ENCODE data around the gene WWOX. TPM values are rescaled to one million over a fixed set of nuclear protein-coding genes. Genes with fewer than 3 reads are reported as not detected.

WWOX gene
- total and polyA plus RNA-seq, 2 donors (not counting 3 experiments of a cell fraction or from before 2014, with no cell fraction given), result 6.2 to 12.5 TPM

- intact Hi-C loops (cut with micrococcal nuclease) (no loop called here), dilution Hi-C loops (cut with MboI; ENCODE audit: extremely low pct_ligation_motif_present, low sequenced_read_pairs) (no loop called here)
- CTCF ChIA-PET, result no interaction called here
- POLR2A ChIA-PET, result no interaction called here
- no peak overlapping the region for H3K4me2 ChIP-seq (ENCODE audit: insufficient read depth, low read length)
- no peaks in the 10 kb centered on the region for H3K9me1 ChIP-seq (replicated peaks; ENCODE audit: control insufficient read depth, extremely low read depth, insufficient read depth, low read length)
- TF ChIP-seq EZH2 (IDR thresholded peaks at IDR 0.05; ENCODE audit: borderline replicate concordance, low read depth, low read length, severe bottlenecking) (no peak), FOS (IDR thresholded peaks at IDR 0.05; ENCODE audit: borderline replicate concordance, insufficient read depth, low read length) (no peak), CTCF (IDR thresholded peaks at IDR 0.05; ENCODE audit: extremely low read depth in 1 of 2, insufficient read depth in 1 of 2, low read depth in 1 of 2, low read length in 2 of 2) (no peak), POLR2A (IDR thresholded peaks at IDR 0.05; ENCODE audit: low read depth, low read length) (no peak), MYC (IDR thresholded peaks at IDR 0.05; ENCODE audit: low read depth, low read length) (no peak)
- no peak overlapping the region for H3K27ac ChIP-seq (ENCODE audit: insufficient read depth, low read depth, low read length)
- DNase-seq (ENCODE audit: low read depth, low spot score) (no peak), FAIRE-seq (no peak)
- no peak overlapping the region for H3K4me3 ChIP-seq (replicated peaks in 1 of 3; ENCODE audit: insufficient read depth in 1 of 3, low read depth in 1 of 3, low read length in 3 of 3)
- H3K27me3 ChIP-seq (ENCODE audit: control insufficient read depth in 2 of 2, insufficient read depth in 2 of 2, low read length in 2 of 2), result no peaks in the 10 kb centered on the region
- no peaks in the 10 kb centered on the region for H3K79me2 ChIP-seq (ENCODE audit: control insufficient read depth, insufficient read depth, low read length)
- H3K9ac ChIP-seq (replicated peaks; ENCODE audit: extremely low read depth, insufficient read depth, low read length), result no peak overlapping the region
- no peaks in the 10 kb centered on the region for H3K4me1 ChIP-seq (ENCODE audit: control insufficient read depth, extremely low read depth, insufficient read depth, low read length)
- peaks cover 8% of the 10 kb centered on the region for H3K9me3 ChIP-seq (replicated peaks; ENCODE audit: control insufficient read depth, insufficient read depth, low read length)
- no peaks in the 10 kb centered on the region for H4K20me1 ChIP-seq (replicated peaks; ENCODE audit: control insufficient read depth, extremely low read depth, insufficient read depth, low read length)
- H2AFZ ChIP-seq (ENCODE audit: low read depth, low read length), result no peak overlapping the region
- no peaks in the 10 kb centered on the region for H3K36me3 ChIP-seq (ENCODE audit: control insufficient read depth in 2 of 2, extremely low read depth in 1 of 2, insufficient read depth in 2 of 2, low read length in 2 of 2)
- no TSS peak for BruUV-seq (replicated peaks)
These were observed 1028.3 kb downstream of the WWOX start for GRCh38 chr16:79127766-79128165.

DNA sequence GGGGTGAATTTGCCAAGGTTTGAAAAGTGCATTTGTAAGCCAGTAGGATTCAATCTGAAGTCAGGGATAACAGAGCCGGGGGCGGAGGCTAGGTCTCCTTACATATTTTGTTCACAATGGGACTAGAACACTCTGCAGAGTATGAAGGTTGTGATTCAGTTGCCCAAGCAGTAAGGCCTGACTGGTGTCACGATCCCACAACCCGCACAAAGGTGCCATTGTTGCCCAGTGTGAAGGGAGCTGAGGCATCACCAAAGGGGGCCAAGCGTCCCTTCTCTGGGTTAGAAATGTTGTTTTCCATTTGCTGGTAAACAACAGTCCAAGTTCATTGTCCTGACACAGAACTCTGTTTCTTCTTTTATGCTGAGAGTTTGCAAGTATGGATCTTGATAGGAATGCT, 1029.3 kb downstream of the WWOX start:
- Histone ChIP-seq H4K20me1 (replicated peaks; ENCODE audit: control insufficient read depth, extremely low read depth, insufficient read depth, low read length) (no peaks in the 10 kb centered on the region), H3K9me3 (replicated peaks; ENCODE audit: control insufficient read depth, insufficient read depth, low read length) (peaks cover 8% of the 10 kb centered on the region), H3K36me3 (ENCODE audit: control insufficient read depth in 2 of 2, extremely low read depth in 1 of 2, insufficient read depth in 2 of 2, low read length in 2 of 2) (no peaks in the 10 kb centered on the region), H3K4me1 (ENCODE audit: control insufficient read depth, extremely low read depth, insufficient read depth, low read length) (no peaks in the 10 kb centered on the region), H3K9me1 (replicated peaks; ENCODE audit: control insufficient read depth, extremely low read depth, insufficient read depth, low read length) (no peaks in the 10 kb centered on the region), H3K27ac (ENCODE audit: insufficient read depth, low read depth, low read length) (no peak overlapping the region), H3K79me2 (ENCODE audit: control insufficient read depth, insufficient read depth, low read length) (no peaks in the 10 kb centered on the region), H2AFZ (ENCODE audit: low read depth, low read length) (no peak overlapping the region), H3K4me3 (replicated peaks in 1 of 3; ENCODE audit: insufficient read depth in 1 of 3, low read depth in 1 of 3, low read length in 3 of 3) (no peak overlapping the region), H3K27me3 (ENCODE audit: control insufficient read depth in 2 of 2, insufficient read depth in 2 of 2, low read length in 2 of 2) (no peaks in the 10 kb centered on the region), H3K4me2 (ENCODE audit: insufficient read depth, low read length) (no peak overlapping the region), H3K9ac (replicated peaks; ENCODE audit: extremely low read depth, insufficient read depth, low read length) (no peak overlapping the region)
- no peak for FAIRE-seq
- TF ChIP-seq MYC (IDR thresholded peaks at IDR 0.05; ENCODE audit: low read depth, low read length) (no peak), POLR2A (IDR thresholded peaks at IDR 0.05; ENCODE audit: low read depth, low read length) (no peak), EZH2 (IDR thresholded peaks at IDR 0.05; ENCODE audit: borderline replicate concordance, low read depth, low read length, severe bottlenecking) (no peak), CTCF (IDR thresholded peaks at IDR 0.05; ENCODE audit: extremely low read depth in 1 of 2, insufficient read depth in 1 of 2, low read depth in 1 of 2, low read length in 2 of 2) (no peak), JUN (IDR thresholded peaks at IDR 0.05; ENCODE audit: borderline replicate concordance, insufficient read depth, insufficient read length, low read depth) (no peak), FOS (IDR thresholded peaks at IDR 0.05; ENCODE audit: borderline replicate concordance, insufficient read depth, low read length) (no peak), GATA2 (IDR thresholded peaks at IDR 0.05; ENCODE audit: insufficient read depth, insufficient read length, low read depth, low read length) (no peak), POLR2AphosphoS5 (IDR thresholded peaks at IDR 0.05; ENCODE audit: insufficient read depth, low read depth, low read length) (no peak), MAX (IDR thresholded peaks at IDR 0.05; ENCODE audit: insufficient read depth, insufficient read length) (no peak)
- ChIA-PET CTCF (no interaction called here), POLR2A (no interaction called here)
- intact Hi-C loops (cut with micrococcal nuclease), result no loop called here
- BruUV-seq (replicated peaks), result no TSS peak
- no peak for DNase-seq (ENCODE audit: low read depth, low spot score)
- dilution Hi-C loops (cut with MboI; ENCODE audit: extremely low pct_ligation_motif_present, low sequenced_read_pairs), result no loop called here
